CD14-positive monocyte (primary cell): ENCODE measurements around the gene TBX19. TPM values are rescaled to one million over a fixed set of nuclear protein-coding genes. Genes with fewer than 3 reads are reported as not detected.
A peak's percentile ranks its signal among the peaks of the same experiment; 100 is the strongest.

Experiments
- DNase-seq, 3 donors: peaks; one replicate each; pipeline ENCODE4 v3.0.0-alpha.2; 2011 to 2022
- H2AFZ ChIP-seq: 2 replicates; pipeline ENCODE4 v1.6.0; 2012; ENCODE audit warnings: mild to moderate bottlenecking, low read depth, low read length, inconsistent platforms; ENCODE audit not compliant: insufficient read depth, poor library complexity, severe bottlenecking
- H3K27ac ChIP-seq, 2 donors: 1 replicate in 1 of 2; 2 replicates in 1 of 2; pipeline ENCODE4 v1.5.1; 2012 to 2013; ENCODE audit warnings: low read length in 2 of 2, control low read depth in 1 of 2, inconsistent platforms in 1 of 2, low read depth in 1 of 2, mild to moderate bottlenecking in 1 of 2
- H3K27me3 ChIP-seq, 2 donors: one replicate each; pipeline versions ENCODE4 v1.6.0 to v1.6.1; 2011 to 2013; ENCODE audit warnings: low read length in 2 of 2; ENCODE audit not compliant: control insufficient read depth in 2 of 2, insufficient read depth in 2 of 2
- H3K36me3 ChIP-seq, 2 donors: replicated peaks in 1 of 2; 1 replicate in 1 of 2; 2 replicates in 1 of 2; pipeline versions ENCODE4 v1.5.1 to v1.6.1; 2012 to 2013; ENCODE audit warnings: low read length in 2 of 2, control low read depth in 1 of 2, inconsistent platforms in 1 of 2, mild to moderate bottlenecking in 1 of 2; ENCODE audit not compliant: insufficient read depth in 2 of 2, control insufficient read depth in 1 of 2
- H3K4me1 ChIP-seq, 2 donors: 1 replicate in 1 of 2; 2 replicates in 1 of 2; pipeline versions ENCODE4 v1.5.1 to v1.6.1; 2012 to 2013; ENCODE audit warnings: low read length in 2 of 2, control low read depth in 1 of 2, inconsistent platforms in 1 of 2, mild to moderate bottlenecking in 1 of 2, moderate library complexity in 1 of 2; ENCODE audit not compliant: insufficient read depth in 2 of 2, control insufficient read depth in 1 of 2
- H3K4me2 ChIP-seq: replicated peaks from 2 replicates; pipeline ENCODE3; 2012; ENCODE audit warnings: low read length, moderate library complexity, mild to moderate bottlenecking; ENCODE audit not compliant: poor library complexity, severe bottlenecking; ENCODE audit errors: extremely low read depth
- H3K4me3 ChIP-seq, 3 experiments: fragments of 200-600 bp in 1 of 3; sonication (generic) in 1 of 3; replicated peaks in 1 of 3; 1 replicate in 2 of 3; 2 replicates in 1 of 3; pipeline ENCODE4 v1.5.1; 2011 to 2013; ENCODE audit warnings: low read length in 3 of 3, mild to moderate bottlenecking in 3 of 3, control low read depth in 2 of 3, low read depth in 2 of 3, inconsistent platforms in 1 of 3, moderate library complexity in 1 of 3
- H3K79me2 ChIP-seq: 2 replicates; pipeline ENCODE4 v1.6.0; 2012; ENCODE audit warnings: mild to moderate bottlenecking, control low read depth, inconsistent platforms, low read length, moderate library complexity; ENCODE audit not compliant: insufficient read depth
- H3K9ac ChIP-seq: 2 replicates; pipeline ENCODE4 v1.6.0; 2017; ENCODE audit warnings: low read length, mild to moderate bottlenecking; ENCODE audit not compliant: insufficient read depth, poor library complexity, severe bottlenecking
- H3K9me3 ChIP-seq, 2 donors: replicated peaks in 1 of 2; 1 replicate in 1 of 2; 2 replicates in 1 of 2; pipeline versions ENCODE4 v1.5.1 to v1.6.1; 2012 to 2013; ENCODE audit warnings: low read length in 2 of 2, control low read depth in 1 of 2; ENCODE audit not compliant: control insufficient read depth in 1 of 2, insufficient read depth in 1 of 2
- H4K20me1 ChIP-seq: 2 replicates; pipeline ENCODE4 v1.6.0; 2012; ENCODE audit warnings: mild to moderate bottlenecking, low read length, control low read depth, moderate library complexity; ENCODE audit not compliant: insufficient read depth
- H3K27ac Mint-ChIP-seq, 7 donors: one replicate each; pipeline ENCODE4 v1.8.0; 2020; ENCODE audit warnings: mild to moderate bottlenecking in 7 of 7, mixed read lengths in 7 of 7, moderate library complexity in 6 of 7, inconsistent platforms in 2 of 7
- H3K27me3 Mint-ChIP-seq, 3 donors: one replicate each; pipeline ENCODE4 v1.8.0; 2021 to 2022; ENCODE audit warnings: low read depth in 3 of 3, mild to moderate bottlenecking in 3 of 3, mixed read lengths in 3 of 3, moderate library complexity in 3 of 3, inconsistent platforms in 1 of 3
- H3K36me3 Mint-ChIP-seq, 2 donors: one replicate each; pipeline ENCODE4 v1.8.0; 2020; ENCODE audit warnings: mixed read lengths in 2 of 2, inconsistent platforms in 1 of 2, mild to moderate bottlenecking in 1 of 2
- H3K4me1 Mint-ChIP-seq: one replicate; pipeline ENCODE4 v1.8.0; 2020; ENCODE audit warnings: mild to moderate bottlenecking, mixed read lengths
- H3K4me3 Mint-ChIP-seq, 2 donors: one replicate each; pipeline ENCODE4 v1.8.0; 2020; ENCODE audit warnings: mild to moderate bottlenecking in 2 of 2, mixed read lengths in 2 of 2, moderate library complexity in 1 of 2
- H3K9me3 Mint-ChIP-seq, 7 donors: one replicate each; pipeline ENCODE4 v1.8.0; 2020 to 2022; ENCODE audit warnings: mixed read lengths in 7 of 7, mild to moderate bottlenecking in 6 of 7, moderate library complexity in 6 of 7, inconsistent platforms in 2 of 7
- CTCF ChIP-seq: fragments of 200-600 bp; IDR thresholded peaks from one replicate; pipeline ENCODE4 v1.8.0; 2022; ENCODE audit warnings: antibody characterized with exemption, mild to moderate bottlenecking
- WGBS: methylation state at CpG from one replicate; pipeline ENCODE4 v1.1.5; 2013; ENCODE audit warnings: missing lambda C conversion rate; ENCODE audit not compliant: insufficient coverage; 5-methylcytosine and 5-hydroxymethylcytosine counted together
- intact Hi-C, 2 donors: fragments of 100-400 bp; cut with micrococcal nuclease; formaldehyde crosslinking; loops; one replicate each; pipeline versions ENCODE4 v1.15.0 to v1.15.1; 2023
- polyA minus RNA-seq: library from RNA; depleted of rRNA, polyadenylated mRNA; stranded (reverse); fragments of >200 nt; gene quantifications from 2 replicates; pipeline ENCODE4 v1.2.3, GENCODE V29; 2012
- polyA plus RNA-seq, 3 donors: library from polyadenylated mRNA; depleted of rRNA in 1 of 3; unstranded in 2 of 3; stranded (reverse) in 1 of 3; fragments of 300-500 nt in 2 of 3; fragments of >200 nt in 1 of 3; fragmentation: Illumina TruSeq in 2 of 3; gene quantifications; 1 replicate in 2 of 3; 2 replicates in 1 of 3; pipeline ENCODE4 v1.2.3, GENCODE V29; 2012 to 2021
- total RNA-seq, 12 experiments: library from RNA in 1 of 12; stranded (reverse) in 1 of 12; fragments of 120-200 nt in 1 of 12; gene quantifications; one replicate each; pipeline ENCODE4 v1.2.4 and lab custom pipeline; 2013 to 2026; ENCODE audit warnings: mixed read lengths in 6 of 12, inconsistent platforms in 1 of 12

TBX19 gene
- total RNA-seq (2013), result 1.5 TPM
- polyA plus RNA-seq (1 to 10 TPM in 2 of 3 donors, under 1 TPM in 1; 0.65 to 7.6 (median 1.6) TPM), polyA minus RNA-seq (1.2 TPM in 2 replicates), total RNA-seq (lab: John Stamatoyannopoulos, UW) (0.52 to 4.2 (median 2.3) reads per million in 11 experiments)

DNA sequence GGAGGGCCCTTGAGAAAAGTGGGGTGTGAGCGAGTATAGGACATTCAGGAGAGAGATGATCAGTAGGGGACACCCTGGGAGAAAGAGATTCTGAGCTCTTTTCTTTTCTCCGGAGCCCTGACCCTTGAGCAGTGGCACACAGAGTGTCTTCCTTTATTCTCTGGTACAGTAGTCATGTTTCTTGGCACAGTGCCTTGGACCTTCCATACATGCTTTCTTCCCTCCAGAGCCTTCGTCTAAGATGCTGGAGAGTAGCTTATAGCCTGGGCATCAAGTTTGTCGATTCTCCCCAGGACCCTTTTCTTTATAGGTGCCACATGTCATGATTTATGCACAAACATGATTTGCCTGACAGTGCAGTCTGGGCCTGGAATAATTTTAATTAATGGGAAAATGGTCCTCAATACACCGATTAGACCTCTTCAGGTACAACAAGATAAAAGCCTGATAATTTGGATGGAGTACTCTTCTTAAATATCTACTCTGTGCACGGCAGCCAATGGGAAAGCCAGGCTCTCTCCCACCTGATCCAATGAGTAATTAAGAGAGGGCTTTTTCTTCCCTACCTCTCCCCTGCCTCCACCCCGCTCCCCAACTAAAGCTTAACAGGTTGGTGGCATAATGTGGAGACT is at the start of gene TBX19:
Gene TBX19 (plus strand): TSS at position 582 of the 632 bp plus-strand sequence. CDS start 214 bp downstream, outside the sequence.
- DNase-seq, result no peak
- no peaks in the 10 kb centered on the region for H3K4me1 ChIP-seq
- no peak within 1 kb of the TSS for H2AFZ ChIP-seq
- WGBS, result 90% methylated on average over 2 of the region's 7 CpGs
- H3K79me2 ChIP-seq, result no peaks in the 10 kb centered on the region
- no peaks in the 10 kb centered on the region for H4K20me1 ChIP-seq
- H3K4me3 ChIP-seq, result no peak within 1 kb of the TSS
- intact Hi-C loops, result no loop called here
- no peak within 1 kb of the TSS for H3K27ac ChIP-seq
- Mint-ChIP-seq H3K4me3 (no peak within 1 kb of the TSS), H3K27ac (no peak within 1 kb of the TSS), H3K36me3 (peaks cover 0 to 14% of the 10 kb centered on the region in 2 donors), H3K9me3 (peaks cover 0 to 7% (median 2%) of the 10 kb centered on the region in 7 donors), H3K27me3 (peaks cover 0 to 2% (median 1%) of the 10 kb centered on the region in 3 donors), H3K4me1 (peaks cover 2% of the 10 kb centered on the region)
- TF ChIP-seq CTCF, result no peak
- H3K27me3 ChIP-seq, result no peaks in the 10 kb centered on the region
- H3K36me3 ChIP-seq, result no peaks in the 10 kb centered on the region
- no peak within 1 kb of the TSS for H3K4me2 ChIP-seq
- no peaks in the 10 kb centered on the region for H3K9me3 ChIP-seq
- H3K9ac ChIP-seq, result no peak within 1 kb of the TSS

GRCh38 chr1:168234846-168235547 is 45.7 kb upstream of the TBX19 start:
- Histone ChIP-seq H3K36me3 (peaks cover 91 to 100% of the 10 kb centered on the region in 2 donors), H3K79me2 (peaks cover 82% of the 10 kb centered on the region), H3K9me3 (no peaks in the 10 kb centered on the region), H3K27me3 (no peaks in the 10 kb centered on the region), H3K4me2 (no peak overlapping the region), H3K9ac (no peak overlapping the region), H3K4me1 (no peaks in the 10 kb centered on the region), H2AFZ (no peak overlapping the region), H3K27ac (peak overlapping the region in 1 of 2 donors; percentile 2), H4K20me1 (peaks cover 99% of the 10 kb centered on the region), H3K4me3 (no peak overlapping the region)
- peak in 1 of 3 donors; percentile 22 for DNase-seq
- peak; percentile 65 for TF ChIP-seq CTCF
- H3K9me3 Mint-ChIP-seq, result no peaks in the 10 kb centered on the region
- no peak overlapping the region for H3K4me3 Mint-ChIP-seq
- H3K27me3 Mint-ChIP-seq, result no peaks in the 10 kb centered on the region
- H3K4me1 Mint-ChIP-seq, result peaks cover 8% of the 10 kb centered on the region
- H3K36me3 Mint-ChIP-seq, result peaks cover 85 to 96% of the 10 kb centered on the region in 2 donors
- 100% methylated on average over 4 of the region's 8 CpGs for WGBS
- intact Hi-C loops, result no loop called here
- H3K27ac Mint-ChIP-seq, result peak overlapping the region in 1 of 7 donors; percentile 51
